SIG-M5 treated with dmso at 0.1 percent for 504 hours (cell line): ENCODE results near the gene STON2.

Experiments used
- DNase-seq: peaks from one replicate; lab custom pipeline; 2025; ENCODE audit not compliant: unreplicated experiment; lab: John Stamatoyannopoulos, UW

The STON2 gene

GRCh38 chr14:81423504-81423903 is 23.4 kb upstream of the STON2 start:
- no peak for DNase-seq

DNA sequence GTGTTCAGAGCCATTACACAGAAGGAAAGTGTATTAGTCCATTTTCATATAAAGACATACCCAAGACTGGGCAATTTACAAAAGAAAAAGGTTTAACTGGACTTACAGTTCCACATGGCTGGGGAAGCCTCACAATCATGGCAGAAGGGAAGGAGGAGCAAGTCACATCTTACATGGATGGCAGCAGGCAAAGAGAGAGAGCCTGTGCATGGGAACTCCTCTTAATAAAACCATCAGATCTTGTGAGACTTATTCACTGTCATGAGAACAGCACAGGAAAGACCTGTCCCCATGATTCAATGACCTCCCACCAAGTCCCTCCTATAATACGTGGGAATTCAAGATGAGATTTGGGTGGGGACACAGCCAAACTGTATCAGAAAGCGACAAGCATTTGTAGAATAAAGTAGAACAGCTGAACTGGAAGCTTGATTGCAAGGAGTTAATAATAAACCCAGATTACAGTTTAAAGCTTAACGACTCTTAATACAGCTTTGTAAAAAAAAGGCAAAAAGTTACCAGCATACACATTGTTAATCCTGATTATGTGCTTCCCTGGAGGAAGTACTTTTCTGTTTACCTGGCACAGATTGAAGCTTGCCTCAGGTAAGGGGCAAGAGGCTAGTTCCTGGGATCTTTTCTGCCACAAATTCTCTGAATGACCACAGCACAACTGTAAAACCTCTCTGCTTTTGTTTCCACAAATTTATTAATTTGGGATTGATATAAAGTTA is 18.1 kb upstream of the STON2 start:
- DNase-seq, result no peak

DNA sequence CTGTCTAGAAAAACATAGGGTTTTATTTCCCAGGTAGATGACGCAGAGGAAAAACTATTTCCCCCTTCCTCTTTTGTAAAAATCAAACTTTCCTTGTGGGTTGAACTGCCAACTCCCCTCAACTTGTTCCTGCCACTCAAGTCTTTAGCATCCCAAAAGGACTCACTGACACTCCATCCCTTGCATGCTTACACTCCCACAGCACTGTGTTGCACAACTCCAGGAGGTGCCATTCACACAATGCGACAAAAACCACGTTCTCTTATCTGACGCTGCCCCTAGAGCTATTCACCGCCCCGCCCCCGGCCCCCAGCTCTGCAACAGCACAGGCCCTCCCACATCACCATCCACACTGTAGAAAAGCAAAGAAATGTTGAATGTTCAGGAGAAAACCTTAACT is 16.9 kb upstream of the STON2 start:
- DNase-seq, result no peak

DNA sequence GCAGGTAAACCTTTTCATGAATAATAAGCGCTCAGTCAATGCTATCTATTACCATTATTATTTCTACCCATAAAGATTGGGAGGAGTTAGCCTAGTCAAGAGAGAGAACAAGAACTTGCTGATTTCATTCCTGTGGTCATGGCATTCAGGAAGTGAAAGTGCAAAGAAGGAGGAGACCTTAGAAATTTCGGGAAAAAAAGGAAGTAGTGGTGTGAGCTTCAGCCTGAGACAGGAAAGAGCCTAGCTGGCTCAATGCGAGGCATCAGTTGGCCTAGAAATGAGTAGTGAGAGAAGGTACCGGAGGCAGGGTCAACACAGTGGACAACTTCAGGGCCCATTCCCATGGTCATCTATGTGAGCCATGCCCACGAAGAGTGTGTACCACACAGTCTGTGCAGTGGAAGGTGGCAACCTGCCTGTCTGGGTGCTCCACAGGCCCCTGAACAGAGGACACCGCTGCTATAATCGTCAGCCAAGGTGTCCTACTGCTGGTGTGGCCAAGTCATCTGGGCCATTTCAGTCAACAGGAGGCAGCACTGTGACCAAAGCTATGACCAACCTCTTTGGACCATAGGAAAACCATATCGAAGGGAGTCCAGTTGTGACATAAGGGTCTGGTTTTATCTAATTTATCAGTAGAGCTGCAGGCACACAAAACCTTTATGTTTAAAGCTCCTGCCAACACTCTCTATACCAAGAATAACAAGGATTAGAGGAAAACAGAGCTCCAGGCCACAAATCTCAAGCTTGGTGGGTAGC is 16.2 kb upstream of the STON2 start:
- peak; percentile 95 for DNase-seq

- DNase-seq, result no peak
These were observed 15.7 kb upstream of the STON2 start for GRCh38 chr14:81415781-81416180.

DNA sequence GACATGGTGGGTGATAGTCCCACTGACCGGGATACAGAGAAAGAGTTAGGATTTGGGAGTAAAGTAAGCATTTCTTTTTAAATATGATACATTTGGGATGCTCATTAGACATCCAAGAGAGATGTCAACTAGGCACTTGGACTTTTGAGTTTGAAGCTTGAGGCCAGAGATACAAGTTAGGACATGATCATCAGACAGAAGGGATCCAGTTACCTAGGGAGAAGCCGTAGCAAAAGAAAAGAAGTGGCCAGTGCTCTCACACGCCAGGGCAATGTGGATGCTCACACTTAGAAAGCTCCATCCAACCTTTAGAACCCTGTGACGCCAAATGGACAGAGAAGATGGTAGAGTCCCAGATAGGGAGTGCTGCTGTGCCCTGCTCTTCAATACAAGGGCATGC is 14.0 kb upstream of the STON2 start:
- no peak for DNase-seq

GRCh38 chr14:81412779-81413178 is 12.7 kb upstream of the STON2 start:
- DNase-seq, result no peak

DNA sequence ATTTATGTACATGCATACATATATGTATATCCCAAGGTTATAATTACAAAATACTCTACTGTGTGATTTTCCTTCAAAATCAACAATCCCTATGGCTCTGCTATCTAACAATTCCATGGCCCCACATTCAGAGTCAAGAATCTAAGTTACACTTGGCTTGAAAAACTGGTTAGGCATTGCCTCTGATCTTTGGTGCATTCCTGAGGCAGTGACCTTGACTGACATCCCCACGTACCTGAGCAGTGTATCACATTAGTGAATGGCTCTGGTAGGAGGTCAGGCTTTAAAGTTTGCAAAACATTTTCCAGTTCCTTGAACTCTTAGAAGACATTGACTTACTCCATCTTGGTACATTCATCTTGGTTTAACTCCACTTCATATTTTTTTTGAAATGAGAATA is 8.5 kb upstream of the STON2 start:
- DNase-seq, result peak; percentile 19

GRCh38 chr14:81406863-81407262 is 6.7 kb upstream of the STON2 start:
- no peak for DNase-seq

GRCh38 chr14:81402123-81402495 is 2.0 kb upstream of the STON2 start:
- no peak for DNase-seq

- peak; percentile 60 for DNase-seq
These were observed 1.4 kb upstream of the STON2 start for GRCh38 chr14:81401420-81402122.

GRCh38 chr14:81400852-81401251 is 728 bp upstream of the STON2 start:
- DNase-seq, result no peak

DNA sequence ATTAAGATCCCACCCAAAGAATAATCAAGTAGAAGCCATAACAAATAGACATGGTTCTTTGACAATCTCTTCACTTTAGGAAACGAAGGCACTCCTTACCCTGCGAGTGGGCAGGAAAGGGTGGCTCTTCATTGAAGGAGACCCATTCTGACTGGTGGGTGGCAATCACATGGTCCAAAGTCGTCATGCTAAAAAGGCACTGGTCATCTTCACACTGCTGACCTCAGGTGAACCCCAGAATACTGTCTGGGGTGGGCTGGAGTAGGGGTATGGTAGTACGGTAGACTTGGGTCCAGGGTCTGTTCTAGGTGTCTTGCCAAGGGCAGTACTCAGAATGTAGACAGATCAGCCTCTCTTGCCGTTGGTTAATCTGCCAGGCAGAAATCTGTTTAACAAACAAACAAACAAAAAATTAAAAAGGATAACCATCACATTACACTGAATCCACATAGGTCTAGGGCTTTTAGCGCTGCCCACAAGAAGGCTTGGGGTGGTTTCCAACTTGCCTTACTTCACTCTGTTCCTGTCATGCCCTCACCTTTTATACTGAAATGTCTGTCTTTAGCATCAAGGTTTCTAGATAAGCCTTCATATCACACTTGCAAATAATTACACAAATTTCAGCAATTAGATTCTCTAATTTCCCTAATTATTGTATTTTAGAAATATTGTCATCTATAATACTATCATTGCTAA is 1.8 kb downstream of the STON2 start:
- DNase-seq, result no peak

DNA sequence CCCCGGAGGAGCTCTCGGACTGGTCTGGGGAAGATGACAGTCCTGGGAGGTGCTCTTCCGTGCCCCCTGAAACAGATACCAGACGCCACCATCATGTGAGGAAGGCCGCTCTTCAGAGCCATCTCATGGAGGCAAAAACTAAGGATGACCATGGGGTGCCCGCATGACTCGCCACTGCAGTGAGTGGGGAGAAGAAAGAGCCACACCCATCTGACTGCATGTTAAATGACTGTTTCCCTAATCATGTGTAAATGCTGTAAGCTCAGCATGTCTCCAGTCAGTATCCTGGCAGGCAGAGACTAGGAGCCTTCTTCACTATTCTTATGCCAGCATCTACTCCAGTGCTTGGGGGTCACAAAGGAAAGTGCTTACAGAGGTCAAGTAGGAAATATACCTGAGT is 4.0 kb downstream of the STON2 start:
- no peak for DNase-seq

- DNase-seq, result no peak
These were observed 5.4 kb downstream of the STON2 start for GRCh38 chr14:81394739-81395138.

DNA sequence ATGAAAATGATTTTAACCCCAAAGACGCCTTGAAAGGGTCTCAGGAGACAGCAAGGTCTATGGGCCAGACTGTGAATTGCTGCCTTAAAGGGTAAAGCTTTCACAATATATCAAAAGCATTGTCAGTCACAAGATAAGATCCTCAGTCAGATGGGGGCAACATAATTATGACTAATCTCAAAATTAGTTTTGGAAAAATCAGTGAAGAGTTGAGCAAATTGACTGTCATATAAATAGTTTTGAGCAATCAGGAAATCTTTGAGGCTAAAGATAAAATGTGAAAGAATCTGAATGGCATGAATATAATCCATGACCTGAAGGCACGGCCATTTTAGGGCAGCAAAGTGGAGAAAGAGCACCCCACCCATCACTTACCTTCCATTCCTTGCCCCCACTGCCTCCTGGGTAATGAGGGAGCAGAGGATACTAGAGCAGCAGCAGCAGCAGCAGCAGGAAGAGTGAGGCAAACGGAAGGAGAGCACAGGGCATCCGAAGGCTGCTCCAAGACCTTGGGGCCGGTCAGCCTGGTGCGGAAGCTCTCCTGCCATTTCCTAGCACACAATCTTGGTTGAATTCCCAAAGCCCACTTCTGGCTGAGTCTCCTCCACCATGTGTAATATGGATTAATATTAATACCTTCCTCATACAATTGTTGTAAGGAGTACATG is 7.0 kb downstream of the STON2 start:
- no peak for DNase-seq

DNA sequence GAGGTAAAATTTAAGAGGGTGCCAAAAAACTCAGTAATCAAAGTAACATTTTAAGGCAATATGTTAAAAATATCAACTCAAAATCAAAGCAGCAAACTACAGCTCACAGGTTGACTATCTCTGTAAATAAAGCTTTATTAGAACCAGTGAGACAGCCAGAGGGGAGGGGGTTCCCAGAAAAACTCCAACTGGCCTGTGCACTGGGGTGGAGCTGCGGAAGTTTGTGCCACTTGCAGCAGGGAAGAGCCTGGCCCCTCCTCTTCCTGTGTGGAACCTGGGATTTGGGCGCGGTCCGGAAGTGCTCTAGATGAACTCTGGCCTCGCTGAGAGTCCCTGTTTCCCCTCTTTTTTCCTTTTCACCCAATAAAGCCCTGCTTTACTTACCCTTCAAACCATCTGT is 8.1 kb downstream of the STON2 start:
- DNase-seq, result no peak

DNA sequence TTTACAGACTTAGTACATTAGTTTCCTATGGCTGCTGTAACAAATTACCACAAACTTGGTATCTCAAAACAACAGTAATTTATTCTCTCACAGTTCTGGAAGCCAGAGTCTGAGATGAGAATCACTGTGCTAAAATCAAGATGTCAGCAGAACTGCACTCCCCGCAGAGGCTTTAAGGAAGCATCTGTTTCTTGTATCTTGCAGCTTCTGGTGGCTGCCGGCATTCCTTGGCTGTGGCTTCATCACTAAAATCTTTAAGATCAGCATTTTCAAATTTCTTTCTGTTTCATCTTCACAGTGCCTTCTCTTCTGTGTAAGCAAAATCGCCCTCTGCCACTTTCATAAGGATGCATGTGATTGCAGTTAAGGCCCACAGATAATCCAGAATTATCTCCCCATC is 9.4 kb downstream of the STON2 start:
- no peak for DNase-seq

- DNase-seq, result no peak
These were observed 11.8 kb downstream of the STON2 start for GRCh38 chr14:81388336-81388735.

GRCh38 chr14:81386290-81386745 is 13.8 kb downstream of the STON2 start:
- no peak for DNase-seq

DNA sequence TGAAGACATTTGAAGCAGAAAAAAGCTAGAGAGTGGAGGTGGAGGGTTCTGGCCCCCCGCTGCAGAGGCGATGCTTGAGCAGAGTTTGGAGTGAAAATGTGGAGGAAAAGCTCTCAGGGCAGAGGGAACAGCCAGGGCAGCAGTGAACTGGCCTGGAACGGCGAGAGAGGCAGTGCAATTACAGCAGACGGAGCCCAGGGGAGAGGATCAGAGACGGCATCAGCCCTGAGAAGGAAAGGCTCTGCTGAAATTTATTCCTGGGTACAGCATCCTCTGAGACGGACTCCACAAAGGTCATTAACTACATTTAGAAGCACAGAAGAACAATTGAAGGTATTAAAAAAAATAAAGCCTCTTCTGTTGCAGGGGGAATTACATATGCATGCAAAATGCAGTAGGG is 14.2 kb downstream of the STON2 start:
- no peak for DNase-seq
